Activated B cell treated with CpG ODN at 0.5 μM for 24 hours (primary cell): ENCODE measurements around the gene ZDHHC1. TPM values are rescaled to one million over a fixed set of nuclear protein-coding genes. Genes with fewer than 3 reads are reported as not detected.
"Not testable (repeated sequence)": the region's sequence is repeated elsewhere in the genome, so short reads cannot be mapped to it uniquely, and the experiment has no call there.

ENCODE experiments used
- ATAC-seq: fragments of 200-7000 bp; cut with Tn5 transposase; one replicate; pipeline ENCODE4 v1.10.0; 2021; ENCODE audit warnings: low read depth, mild to moderate bottlenecking, moderate library complexity
- CTCF ChIA-PET: fragments of 350-600 bp; sonication (Branson Sonifier 250); formaldehyde crosslinking; loops from one replicate; lab custom pipeline; 2021; ENCODE audit warnings: antibody characterized with exemption; lab: Charles Lee
- POLR2A ChIA-PET: fragments of 350-600 bp; sonication (Branson Sonifier 250); formaldehyde crosslinking; loops from one replicate; lab custom pipeline; 2021; ENCODE audit warnings: antibody characterized with exemption; lab: Charles Lee
- DNase-seq: peaks from one replicate; pipeline ENCODE4 v3.0.0; 2022
- H3K27ac Mint-ChIP-seq: one replicate; pipeline ENCODE4 v1.8.0; 2020; ENCODE audit warnings: mixed read lengths
- H3K27me3 Mint-ChIP-seq: one replicate; pipeline ENCODE4 v1.8.0; 2021; ENCODE audit warnings: mixed read lengths
- H3K36me3 Mint-ChIP-seq: one replicate; pipeline ENCODE4 v1.8.0; 2021; ENCODE audit warnings: low read depth, mixed read lengths
- H3K4me1 Mint-ChIP-seq: one replicate; pipeline ENCODE4 v1.8.0; 2021; ENCODE audit warnings: mixed read lengths
- H3K4me3 Mint-ChIP-seq: one replicate; pipeline ENCODE4 v1.8.0; 2020; ENCODE audit warnings: mild to moderate bottlenecking, mixed read lengths
- H3K9me3 Mint-ChIP-seq: one replicate; pipeline ENCODE4 v1.8.0; 2020; ENCODE audit warnings: mixed read lengths
- intact Hi-C: fragments of 100-400 bp; cut with micrococcal nuclease; formaldehyde crosslinking; loops from one replicate; pipeline ENCODE4 v1.15.1; 2024
- total RNA-seq: library from RNA; stranded (reverse); gene quantifications from 2 replicates; pipeline ENCODE4 v1.2.3, GENCODE V29; 2022
- TF ChIP-seq, protein P1 (sequence below): fragments of 200-600 bp; IDR thresholded peaks from one replicate; pipeline ENCODE4 v1.8.0; 2022; ENCODE audit warnings: antibody characterized with exemption, mild to moderate bottlenecking

The ZDHHC1 gene
- total RNA-seq, 1 donor from 2014 or later: 3.8 TPM

DNA sequence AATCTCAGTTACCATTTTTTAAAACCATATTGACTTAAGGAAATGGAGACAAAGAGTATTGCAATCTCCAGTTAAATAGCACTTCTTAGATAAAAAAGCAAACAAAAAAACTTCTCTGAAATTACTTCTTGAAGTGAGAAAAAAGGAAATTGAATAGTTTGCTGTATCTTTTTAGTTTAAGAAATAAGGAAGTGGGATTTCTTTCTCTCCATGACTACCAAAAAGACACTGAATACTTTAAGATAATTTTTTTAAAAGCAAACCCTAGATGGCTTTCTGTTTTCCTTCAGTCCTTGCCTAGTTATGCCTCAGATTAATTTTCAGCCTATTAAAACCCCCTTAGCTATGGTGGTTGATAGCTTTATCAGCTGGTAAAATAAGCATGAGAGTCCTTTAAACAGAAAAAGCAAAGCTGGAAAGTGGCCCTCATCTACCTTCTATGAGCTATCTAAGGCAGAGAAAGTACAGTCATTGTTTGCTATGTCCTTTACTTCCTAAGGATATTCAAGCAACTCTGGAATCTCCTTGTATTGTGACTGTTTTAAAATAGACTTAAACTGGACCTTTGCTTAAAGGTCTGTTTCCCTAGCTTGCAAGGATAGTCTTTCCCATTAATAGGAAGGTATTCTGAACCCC, 51.6 kb downstream of the ZDHHC1 start:
- Mint-ChIP-seq H3K4me1 (peaks cover 17% of the 10 kb centered on the region), H3K27me3 (no peaks in the 10 kb centered on the region), H3K9me3 (no peaks in the 10 kb centered on the region), H3K27ac (peak overlapping the region; percentile 43), H3K36me3 (no peaks in the 10 kb centered on the region), H3K4me3 (peak overlapping the region; percentile 11)
- TF ChIP-seq, protein P1, sequence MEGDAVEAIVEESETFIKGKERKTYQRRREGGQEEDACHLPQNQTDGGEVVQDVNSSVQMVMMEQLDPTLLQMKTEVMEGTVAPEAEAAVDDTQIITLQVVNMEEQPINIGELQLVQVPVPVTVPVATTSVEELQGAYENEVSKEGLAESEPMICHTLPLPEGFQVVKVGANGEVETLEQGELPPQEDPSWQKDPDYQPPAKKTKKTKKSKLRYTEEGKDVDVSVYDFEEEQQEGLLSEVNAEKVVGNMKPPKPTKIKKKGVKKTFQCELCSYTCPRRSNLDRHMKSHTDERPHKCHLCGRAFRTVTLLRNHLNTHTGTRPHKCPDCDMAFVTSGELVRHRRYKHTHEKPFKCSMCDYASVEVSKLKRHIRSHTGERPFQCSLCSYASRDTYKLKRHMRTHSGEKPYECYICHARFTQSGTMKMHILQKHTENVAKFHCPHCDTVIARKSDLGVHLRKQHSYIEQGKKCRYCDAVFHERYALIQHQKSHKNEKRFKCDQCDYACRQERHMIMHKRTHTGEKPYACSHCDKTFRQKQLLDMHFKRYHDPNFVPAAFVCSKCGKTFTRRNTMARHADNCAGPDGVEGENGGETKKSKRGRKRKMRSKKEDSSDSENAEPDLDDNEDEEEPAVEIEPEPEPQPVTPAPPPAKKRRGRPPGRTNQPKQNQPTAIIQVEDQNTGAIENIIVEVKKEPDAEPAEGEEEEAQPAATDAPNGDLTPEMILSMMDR: no peak
- intact Hi-C loops: no loop called here
- DNase-seq (no peak), ATAC-seq (peak; percentile 34)
- ChIA-PET POLR2A (interaction anchor here (0.5 to 0.6 kb wide), 2 partner anchors 40 to 338 kb away, joined by 3 read pairs; no protein-coding TSS in a partner anchor), CTCF (no interaction called here)

DNA sequence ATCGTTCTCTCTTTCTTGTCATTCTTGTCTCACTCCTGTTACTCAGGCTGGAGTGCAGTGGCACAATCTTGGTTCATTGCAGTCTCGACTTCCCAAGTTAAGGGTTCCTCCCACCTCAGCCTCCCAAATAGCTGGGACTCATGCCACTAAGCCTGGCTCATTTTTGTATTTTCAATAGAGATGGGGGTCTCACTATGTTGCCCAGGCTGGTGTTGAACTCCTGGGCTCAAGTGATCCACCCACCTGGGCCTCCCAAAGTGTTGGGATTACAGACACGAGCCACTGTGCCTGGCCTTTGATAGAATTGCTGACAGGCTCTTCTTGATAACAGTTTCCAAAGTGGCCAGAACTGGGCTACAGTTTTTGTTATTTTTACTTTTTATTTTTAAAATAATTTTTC, 55.2 kb downstream of the ZDHHC1 start:
- DNase-seq (no peak), ATAC-seq (no peak)
- peaks cover 2% of the 10 kb centered on the region for H3K27me3 Mint-ChIP-seq
- H3K9me3 Mint-ChIP-seq: no peaks in the 10 kb centered on the region
- peaks cover 17% of the 10 kb centered on the region for H3K4me1 Mint-ChIP-seq
- ChIA-PET POLR2A (no interaction called here), CTCF (no interaction called here)
- H3K36me3 Mint-ChIP-seq: no peaks in the 10 kb centered on the region
- no peak overlapping the region for H3K4me3 Mint-ChIP-seq
- intact Hi-C loops: no loop called here
- TF ChIP-seq, protein P1: no peak
- no peak overlapping the region for H3K27ac Mint-ChIP-seq

DNA sequence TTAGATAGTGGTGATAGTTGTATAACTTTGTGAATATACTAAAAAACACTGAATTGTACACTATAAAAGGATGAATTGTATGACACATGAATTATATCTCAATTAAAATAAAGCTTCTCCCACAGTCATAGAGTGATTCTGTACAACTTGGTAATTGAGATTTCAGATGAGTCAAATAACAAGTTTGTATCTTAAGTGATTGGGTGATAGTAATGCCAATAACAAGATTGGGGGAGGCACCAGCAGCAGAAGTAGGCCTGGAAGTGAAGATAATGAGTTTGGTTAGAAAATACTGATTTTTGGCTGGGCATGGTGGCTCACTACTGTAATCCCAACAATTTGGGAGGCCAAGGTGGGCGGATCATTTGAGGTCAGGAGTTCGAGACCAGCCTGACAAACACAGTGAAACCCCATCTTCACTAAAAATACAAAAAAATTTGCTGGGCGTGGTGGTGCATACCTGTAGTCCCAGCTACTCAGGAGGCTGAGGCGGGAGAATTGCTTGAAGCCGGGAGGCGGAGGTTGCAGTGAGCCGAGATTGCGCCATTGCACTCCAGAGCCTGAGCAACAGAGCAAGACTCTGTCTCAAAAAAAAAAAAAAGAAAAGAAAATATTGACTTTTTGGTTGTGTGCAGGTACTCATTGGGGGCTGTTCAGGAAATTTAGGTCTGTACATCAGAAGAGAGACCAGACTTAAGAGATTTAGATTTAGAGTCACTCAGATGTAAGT, 56.6 kb downstream of the ZDHHC1 start:
- H3K27ac Mint-ChIP-seq, H3K27me3 Mint-ChIP-seq, DNase-seq, H3K36me3 Mint-ChIP-seq, H3K4me1 Mint-ChIP-seq, H3K4me3 Mint-ChIP-seq, ATAC-seq, POLR2A ChIA-PET, CTCF ChIA-PET, H3K9me3 Mint-ChIP-seq, intact Hi-C loops: not testable (repeated sequence)

DNA sequence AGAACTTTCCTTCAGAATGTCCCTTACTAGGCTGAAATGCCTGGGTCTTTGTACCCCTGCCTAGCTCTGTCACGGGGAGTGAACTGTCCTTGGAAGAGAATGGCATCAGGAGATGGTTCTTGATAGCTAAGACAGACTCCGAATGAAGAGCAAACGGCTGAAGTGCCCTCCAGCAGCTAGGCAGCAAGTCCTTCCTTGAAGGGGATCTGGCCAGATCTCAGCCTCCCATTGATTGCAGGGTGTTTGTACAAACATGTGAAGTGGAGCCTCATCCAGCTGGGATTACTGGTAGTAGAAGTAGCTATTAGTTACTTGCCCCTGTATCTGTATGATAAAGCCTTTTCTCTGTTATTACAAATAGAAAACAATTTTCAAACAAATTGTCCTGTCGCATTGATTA, 58.7 kb downstream of the ZDHHC1 start:
- Mint-ChIP-seq H3K4me1 (no peaks in the 10 kb centered on the region), H3K27ac (no peak overlapping the region), H3K9me3 (no peaks in the 10 kb centered on the region), H3K27me3 (peaks cover 2% of the 10 kb centered on the region), H3K4me3 (no peak overlapping the region), H3K36me3 (no peaks in the 10 kb centered on the region)
- DNase-seq (no peak), ATAC-seq (no peak)
- TF ChIP-seq, protein P1: no peak
- intact Hi-C loops: no loop called here
- ChIA-PET POLR2A (interaction anchor here (0.5 kb wide), 1 partner anchor 139 kb away, joined by 3 read pairs; no protein-coding TSS in a partner anchor), CTCF (no interaction called here)

DNA sequence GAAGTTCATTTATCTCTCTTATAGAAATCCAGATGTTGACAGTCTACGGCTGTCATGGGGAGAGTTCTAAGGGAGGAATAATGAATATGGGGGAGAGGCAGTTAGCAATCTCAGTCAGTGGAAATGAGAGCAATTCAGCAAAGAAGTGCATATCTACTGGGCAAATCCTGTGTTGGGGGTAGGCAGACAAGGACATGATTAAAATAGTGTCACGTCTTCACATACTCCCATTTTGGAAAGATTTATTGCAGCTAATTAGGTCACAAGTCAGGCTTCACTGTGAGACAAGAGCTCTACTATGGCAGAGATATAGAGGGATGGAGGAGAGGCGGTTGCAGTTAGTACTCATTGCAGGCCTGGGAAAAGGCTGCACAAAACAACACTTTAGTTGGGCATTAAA, 59.9 kb downstream of the ZDHHC1 start:
- H3K36me3 Mint-ChIP-seq: no peaks in the 10 kb centered on the region

DNA sequence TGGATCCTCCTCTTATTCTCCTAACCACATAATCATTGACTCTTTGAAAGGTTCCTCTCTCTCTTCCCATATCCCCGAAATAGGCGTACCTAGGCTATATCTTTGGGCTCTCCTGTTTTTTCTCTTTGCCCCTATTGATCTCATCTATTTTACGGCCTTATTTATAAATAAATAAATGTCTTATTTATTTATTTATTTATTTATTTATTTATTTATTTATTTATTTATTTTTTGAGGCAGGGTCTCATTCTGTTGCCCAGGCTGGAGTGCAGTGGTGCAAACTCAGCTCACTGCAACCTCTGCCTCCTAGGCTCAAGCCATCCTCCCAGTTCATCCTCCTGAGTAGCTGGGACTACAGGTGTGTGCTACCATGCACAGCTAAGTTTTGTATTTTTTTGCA, 63.8 kb downstream of the ZDHHC1 start:
- ChIA-PET POLR2A (interaction anchor here (0.6 kb wide), 1 partner anchor 138 kb away, joined by 4 read pairs; no protein-coding TSS in a partner anchor), CTCF (interaction anchor here (1.1 kb wide), 1 partner anchor 41 kb away, joined by 4 read pairs; no protein-coding TSS in a partner anchor)
- H3K36me3 Mint-ChIP-seq, H3K9me3 Mint-ChIP-seq, H3K27me3 Mint-ChIP-seq, H3K4me1 Mint-ChIP-seq, DNase-seq, intact Hi-C loops, ATAC-seq, H3K27ac Mint-ChIP-seq, H3K4me3 Mint-ChIP-seq: not testable (repeated sequence)

More for the DNA sequence above, 59.9 kb downstream of the ZDHHC1 start:
- ChIA-PET POLR2A (no interaction called here), CTCF (no interaction called here)
- H3K4me1 Mint-ChIP-seq: no peaks in the 10 kb centered on the region
- DNase-seq (no peak), ATAC-seq (no peak)
- H3K27ac Mint-ChIP-seq: no peak overlapping the region
- TF ChIP-seq, protein P1: no peak
- peaks cover 2% of the 10 kb centered on the region for H3K27me3 Mint-ChIP-seq
- H3K9me3 Mint-ChIP-seq: no peaks in the 10 kb centered on the region
- no peak overlapping the region for H3K4me3 Mint-ChIP-seq
- intact Hi-C loops: no loop called here
